ENCODE results near the gene PAXIP1. TPM values are rescaled to one million over a fixed set of nuclear protein-coding genes. Genes with fewer than 3 reads are reported as not detected.

Gene PAXIP1
- total RNA-seq, 1 experiment from 2014 or later, result 32.6 TPM

- H3K4me1 ChIP-seq (ENCODE audit: insufficient read depth, low read length), result no peaks in the 10 kb centered on the region; the same call in 1 of the 2 replicates
- no peaks in the 10 kb centered on the region for H3K9me3 ChIP-seq (ENCODE audit: control insufficient read depth, low read depth, low read length)
- no peak overlapping the region for H2BK120ac ChIP-seq (ENCODE audit: low read depth, low read length, poor library complexity, severe bottlenecking)
- H4K8ac ChIP-seq (replicated peaks; ENCODE audit: insufficient read length, low read depth, low read length), result no peak overlapping the region
- H3T11ph ChIP-seq (ENCODE audit: low read length), result no peak overlapping the region
- H4K5ac ChIP-seq (ENCODE audit: insufficient read length, low read depth, low read length), result no peak overlapping the region
- no CpG with 5 or more reads among the region's 3 CpGs for WGBS (ENCODE audit: extremely low coverage, insufficient read length, low lambda C conversion rate)
- H2BK15ac ChIP-seq (ENCODE audit: low read depth, low read length), result no peak overlapping the region
- H3K27ac ChIP-seq (ENCODE audit: insufficient read length, low read depth, low read length), result no peak overlapping the region
- H3K23ac ChIP-seq (ENCODE audit: insufficient read length, low read depth, low read length), result no peak overlapping the region
- no peaks in the 10 kb centered on the region for H3K79me2 ChIP-seq (ENCODE audit: insufficient read depth, low read length)
- H3K23me2 ChIP-seq (ENCODE audit: insufficient read length, low read depth, low read length, poor library complexity, severe bottlenecking), result no peaks in the 10 kb centered on the region
- H2BK20ac ChIP-seq (ENCODE audit: low read depth, low read length, poor library complexity, severe bottlenecking), result no peak overlapping the region
- no peak overlapping the region for H3K14ac ChIP-seq (ENCODE audit: insufficient read depth, low read length)
- no peak overlapping the region for H3K9ac ChIP-seq (ENCODE audit: extremely low read depth, insufficient read length, low read length)
- peak; percentile 51 for DNase-seq
- no peak overlapping the region for H3K4me2 ChIP-seq (ENCODE audit: insufficient read depth, insufficient read length, low read length)
- TF ChIP-seq, protein P1, sequence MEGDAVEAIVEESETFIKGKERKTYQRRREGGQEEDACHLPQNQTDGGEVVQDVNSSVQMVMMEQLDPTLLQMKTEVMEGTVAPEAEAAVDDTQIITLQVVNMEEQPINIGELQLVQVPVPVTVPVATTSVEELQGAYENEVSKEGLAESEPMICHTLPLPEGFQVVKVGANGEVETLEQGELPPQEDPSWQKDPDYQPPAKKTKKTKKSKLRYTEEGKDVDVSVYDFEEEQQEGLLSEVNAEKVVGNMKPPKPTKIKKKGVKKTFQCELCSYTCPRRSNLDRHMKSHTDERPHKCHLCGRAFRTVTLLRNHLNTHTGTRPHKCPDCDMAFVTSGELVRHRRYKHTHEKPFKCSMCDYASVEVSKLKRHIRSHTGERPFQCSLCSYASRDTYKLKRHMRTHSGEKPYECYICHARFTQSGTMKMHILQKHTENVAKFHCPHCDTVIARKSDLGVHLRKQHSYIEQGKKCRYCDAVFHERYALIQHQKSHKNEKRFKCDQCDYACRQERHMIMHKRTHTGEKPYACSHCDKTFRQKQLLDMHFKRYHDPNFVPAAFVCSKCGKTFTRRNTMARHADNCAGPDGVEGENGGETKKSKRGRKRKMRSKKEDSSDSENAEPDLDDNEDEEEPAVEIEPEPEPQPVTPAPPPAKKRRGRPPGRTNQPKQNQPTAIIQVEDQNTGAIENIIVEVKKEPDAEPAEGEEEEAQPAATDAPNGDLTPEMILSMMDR (conservative IDR thresholded peaks at IDR 0.05), result peak; percentile 68
- H3K4ac ChIP-seq (ENCODE audit: low read depth, low read length), result no peak overlapping the region
- H3K27me3 ChIP-seq (ENCODE audit: insufficient read depth, low read length), result no peaks in the 10 kb centered on the region
- no peak overlapping the region for H2BK12ac ChIP-seq (ENCODE audit: insufficient read length, low read depth, low read length)
- H3K79me1 ChIP-seq (ENCODE audit: insufficient read depth, low read depth, low read length, poor library complexity, severe bottlenecking), result no peaks in the 10 kb centered on the region
- no peak overlapping the region for H2BK5ac ChIP-seq (ENCODE audit: insufficient read length, low read length)
- H4K91ac ChIP-seq (ENCODE audit: insufficient read length, low read depth, low read length), result no peak overlapping the region
- no peak overlapping the region for H2AK5ac ChIP-seq (ENCODE audit: insufficient read length, low read length)
- Mint-ChIP-seq H3K27me3 (ENCODE audit: low read depth) (no peaks in the 10 kb centered on the region; the same call in 1 of the 2 replicates), H3K9me3 (no peaks in the 10 kb centered on the region), H3K27ac (no peak overlapping the region), H3K36me3 (ENCODE audit: insufficient read depth in 1 of 3, low read depth in 3 of 3) (peaks cover 1 to 9% (median 2%) of the 10 kb centered on the region in 3 experiments; a peak in 3 of 7 replicates), H3K4me1 (peaks cover 6 to 10% of the 10 kb centered on the region in 2 experiments), H3K4me3 (no peak overlapping the region)
- no peak overlapping the region for H2AFZ ChIP-seq (ENCODE audit: low read length)
- H4K20me1 ChIP-seq (ENCODE audit: control insufficient read depth, insufficient read depth, insufficient read length), result no peaks in the 10 kb centered on the region
- no peak overlapping the region for H3K56ac ChIP-seq (ENCODE audit: insufficient read length, low read depth, low read length)
- H3K18ac ChIP-seq (ENCODE audit: insufficient read length, low read depth, low read length), result no peak overlapping the region
These were observed 6.7 kb upstream of the PAXIP1 start for GRCh38 chr7:155009570-155010157.
